ENCODE results near the gene FARS2. TPM values are rescaled to one million over a fixed set of nuclear protein-coding genes. Genes with fewer than 3 reads are reported as not detected.

FARS2 gene
- total and polyA plus RNA-seq, 2 of the 13 experiments (the other 11 are each of a cell fraction or from before 2014, with no cell fraction given), result 15.4 to 26.0 TPM

GRCh38 chr6:5260111-5260620, 1.1 kb upstream of the FARS2 start (continued):
- no peak for TF ChIP-seq PRDM15 (CRISPR knock-in tag; IDR thresholded peaks at IDR 0.05)
- no peak for TF ChIP-seq ZNF383 (CRISPR knock-in tag; IDR thresholded peaks at IDR 0.05; ENCODE audit: borderline replicate concordance)
- TF ChIP-seq RFXAP (CRISPR knock-in tag; IDR thresholded peaks at IDR 0.05; ENCODE audit: borderline replicate concordance), result 0 out of 2 replicates have a peak, but pooled peaks have one; percentile 10
- TF ChIP-seq DNMT3B (CRISPR knock-in tag; conservative IDR thresholded peaks at IDR 0.05), result 0 out of 2 replicates have a peak, but pooled peaks have one; percentile 75
- TF ChIP-seq TAF1 (CRISPR knock-in tag; IDR thresholded peaks at IDR 0.05), result no peak
- no peak for TF ChIP-seq THAP7 (CRISPR knock-in tag; IDR thresholded peaks at IDR 0.05)
- TF ChIP-seq MIXL1 (CRISPR knock-in tag; IDR thresholded peaks at IDR 0.05), result 0 out of 2 replicates have a peak, but pooled peaks have one; percentile 3
- TF ChIP-seq PRMT3 (CRISPR knock-in tag; IDR thresholded peaks at IDR 0.05; ENCODE audit: borderline replicate concordance, low read depth), result 0 out of 2 replicates have a peak, but pooled peaks have one; percentile 20
- TF ChIP-seq CREB1 (IDR thresholded peaks at IDR 0.05), result peak; percentile 33
- TF ChIP-seq CREB1 (CRISPR knock-in tag; IDR thresholded peaks at IDR 0.05), result no peak
- TF ChIP-seq ZNF609 (CRISPR knock-in tag; IDR thresholded peaks at IDR 0.05; ENCODE audit: borderline replicate concordance), result peak; percentile 44; the same call in 1 of the 2 replicates
- no peak for TF ChIP-seq NFIC (IDR thresholded peaks at IDR 0.05; ENCODE audit: low read length)
- TF ChIP-seq MXI1 (IDR thresholded peaks at IDR 0.05; ENCODE audit: borderline replicate concordance, low read depth, low read length), result peak; percentile 87
- no peak for TF ChIP-seq ZBTB21 (CRISPR knock-in tag; IDR thresholded peaks at IDR 0.05)
- TF ChIP-seq BCL3 (CRISPR knock-in tag; IDR thresholded peaks at IDR 0.05), result no peak
- TF ChIP-seq TBX2 (CRISPR knock-in tag; IDR thresholded peaks at IDR 0.05; ENCODE audit: borderline replicate concordance), result peak; percentile 10; the same call in 1 of the 2 replicates
- TF ChIP-seq DDIT3 (CRISPR knock-in tag; IDR thresholded peaks at IDR 0.05), result no peak
- no peak for TF ChIP-seq ZBTB37 (CRISPR knock-in tag; IDR thresholded peaks at IDR 0.05)

All from HepG2 (cell line).